ENCODE measurements around the gene DHRS7C.

Gene DHRS7C

DNA sequence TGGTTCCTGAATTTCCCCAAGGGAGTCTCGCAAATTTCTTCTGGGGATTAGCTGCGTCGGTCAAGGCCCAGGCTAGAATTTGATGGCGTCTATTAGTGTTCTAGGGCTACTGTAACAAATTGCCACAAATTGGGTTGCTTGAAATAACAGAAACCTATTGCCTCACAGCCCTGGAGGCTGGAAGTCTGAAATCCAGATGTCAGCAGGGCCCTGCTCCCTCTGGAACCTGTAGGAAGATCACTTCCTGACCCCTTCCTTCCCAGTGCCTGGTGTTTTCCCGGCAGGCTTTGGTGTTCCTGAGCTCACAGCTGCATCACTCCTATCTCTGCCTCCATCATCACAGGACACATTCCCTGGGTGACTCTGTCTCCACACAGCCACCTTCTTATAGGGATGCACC is 24.4 kb downstream of the DHRS7C start:
- no peak for DNase-seq (ENCODE audit: low read depth)

DNA sequence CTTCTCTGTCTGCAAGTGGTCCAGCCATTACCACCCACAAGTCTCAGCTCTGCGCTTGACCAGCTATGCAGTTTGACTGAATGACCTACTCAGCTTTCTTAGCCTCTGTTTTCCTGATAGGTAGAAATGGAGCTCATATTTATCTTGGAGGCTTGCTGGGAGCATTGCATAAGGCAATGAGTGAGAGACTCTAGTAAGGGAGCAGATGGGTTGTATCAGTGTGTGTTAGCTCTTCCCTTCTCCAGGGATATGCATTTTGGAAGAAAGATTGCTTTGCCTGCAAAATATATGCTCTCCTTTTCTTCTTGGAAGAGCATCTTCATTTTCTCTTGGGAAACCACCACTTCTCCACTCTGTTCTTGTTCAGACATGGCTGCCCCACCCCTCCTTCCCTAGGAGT is 26.1 kb downstream of the DHRS7C start:
- DNase-seq (ENCODE audit: low read depth) = no peak

DNA sequence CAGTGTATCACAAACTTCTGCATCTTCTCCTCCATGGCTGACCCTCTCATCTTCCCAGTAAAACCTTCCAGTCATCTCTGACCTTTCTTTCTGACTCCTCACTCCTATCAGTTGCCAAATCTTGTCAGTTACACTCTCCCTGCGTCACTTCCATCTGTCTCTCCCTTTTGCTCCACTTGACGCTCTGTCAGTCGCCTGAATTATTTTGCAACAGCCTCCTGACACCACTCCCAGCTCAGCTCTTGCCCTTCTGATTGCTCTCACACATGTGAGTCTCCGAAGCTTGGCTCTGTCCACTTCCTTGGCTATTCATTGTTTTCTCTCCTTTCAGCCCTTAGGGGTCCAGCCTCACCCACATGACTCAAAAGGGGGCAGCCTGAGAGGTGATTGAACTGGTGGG is 27.7 kb downstream of the DHRS7C start:
- no peak for DNase-seq (ENCODE audit: low read depth)

DNA sequence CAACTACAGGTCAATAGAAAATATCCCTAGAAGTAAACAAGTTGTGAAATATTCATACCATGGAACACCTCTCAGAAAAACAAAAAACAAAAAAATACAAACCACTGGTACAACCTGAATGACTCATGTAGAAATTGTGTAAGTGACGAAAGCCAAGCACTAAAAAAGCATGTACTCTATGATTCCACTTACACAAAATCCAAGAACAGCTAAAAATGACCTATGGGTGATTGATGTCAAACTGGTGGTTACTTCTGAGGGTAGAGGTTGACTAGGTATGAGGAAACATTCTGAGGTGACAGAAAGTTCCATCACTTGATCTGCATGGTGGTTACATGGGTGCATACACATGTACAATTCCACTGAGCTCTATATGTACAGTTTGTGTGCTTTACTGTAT is 31.1 kb downstream of the DHRS7C start:
- no peak for DNase-seq (ENCODE audit: low read depth)

DNA sequence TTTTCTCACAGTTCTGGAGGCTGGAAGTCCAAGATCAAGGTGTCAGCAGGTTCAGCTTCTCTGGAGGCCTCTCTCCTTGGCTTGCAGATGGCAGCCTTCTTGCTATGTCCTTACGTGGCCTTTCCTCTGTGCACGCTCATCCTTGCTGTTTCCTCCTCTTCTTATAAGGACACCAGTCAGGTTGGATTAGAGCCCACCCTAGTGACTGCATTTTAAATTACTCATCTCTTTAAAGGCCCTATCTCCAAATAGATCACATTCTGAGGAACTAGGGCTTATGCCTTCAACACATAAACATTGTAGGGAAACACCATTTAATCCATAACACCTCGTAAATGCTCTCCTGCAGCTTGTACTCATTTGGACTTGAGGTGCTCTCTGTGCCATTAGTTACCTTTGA is 36.3 kb downstream of the DHRS7C start:
- DNase-seq (ENCODE audit: low read depth) = no peak

DNA sequence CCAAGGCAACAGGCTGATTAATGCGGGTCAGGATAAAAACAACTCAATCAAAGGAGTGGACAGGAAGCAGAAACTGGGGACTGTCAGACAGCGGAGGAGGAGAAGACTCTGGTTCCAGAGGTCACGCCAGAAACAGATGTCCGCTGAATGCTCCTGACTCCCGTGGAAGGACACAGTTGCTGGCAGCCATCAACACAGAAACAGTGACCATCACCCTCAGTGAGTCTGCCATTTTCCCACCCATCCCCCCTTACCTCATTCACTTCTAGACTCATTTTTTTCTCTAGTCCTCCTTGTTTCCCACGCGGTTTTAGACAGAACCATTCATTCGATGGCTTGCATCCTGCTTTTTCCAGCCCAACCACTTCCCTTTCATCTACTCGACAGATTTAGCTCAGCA is 40.9 kb downstream of the DHRS7C start:
- DNase-seq (ENCODE audit: low read depth) = no peak

DNA sequence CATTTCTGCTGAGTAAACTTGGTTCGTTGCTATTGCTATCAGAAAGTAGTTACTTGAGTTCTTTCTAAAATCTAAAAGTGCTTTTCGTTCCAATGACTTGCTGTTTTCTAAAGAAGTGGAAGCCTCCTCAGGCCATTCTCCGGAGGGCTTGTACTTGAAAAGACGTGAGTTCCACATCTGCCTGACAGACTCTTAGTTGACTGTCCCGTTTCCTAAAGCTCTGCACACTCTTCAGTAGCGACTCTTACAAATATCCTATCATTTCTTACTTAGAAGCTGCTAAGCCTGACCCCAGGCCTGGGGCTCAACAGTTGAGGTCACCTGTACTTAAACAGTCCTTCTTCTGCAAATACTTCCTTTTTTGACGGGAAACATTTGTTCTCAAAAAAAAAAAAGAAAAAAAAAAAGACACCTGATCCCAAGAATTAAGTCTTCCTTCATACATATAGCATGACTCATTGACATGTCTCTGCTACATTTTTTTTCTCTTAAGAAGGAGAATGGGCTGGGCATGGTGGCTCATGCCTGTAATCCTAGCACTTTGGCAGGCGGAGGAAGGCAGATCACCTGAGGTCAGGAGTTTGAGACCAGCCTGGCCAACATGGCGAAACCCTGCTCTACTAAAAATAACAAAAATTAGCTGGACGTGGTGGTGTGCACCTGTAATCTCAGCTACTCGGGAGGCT is 61.5 kb downstream of the DHRS7C start:
- DNase-seq (ENCODE audit: low read depth) = no peak

DNA sequence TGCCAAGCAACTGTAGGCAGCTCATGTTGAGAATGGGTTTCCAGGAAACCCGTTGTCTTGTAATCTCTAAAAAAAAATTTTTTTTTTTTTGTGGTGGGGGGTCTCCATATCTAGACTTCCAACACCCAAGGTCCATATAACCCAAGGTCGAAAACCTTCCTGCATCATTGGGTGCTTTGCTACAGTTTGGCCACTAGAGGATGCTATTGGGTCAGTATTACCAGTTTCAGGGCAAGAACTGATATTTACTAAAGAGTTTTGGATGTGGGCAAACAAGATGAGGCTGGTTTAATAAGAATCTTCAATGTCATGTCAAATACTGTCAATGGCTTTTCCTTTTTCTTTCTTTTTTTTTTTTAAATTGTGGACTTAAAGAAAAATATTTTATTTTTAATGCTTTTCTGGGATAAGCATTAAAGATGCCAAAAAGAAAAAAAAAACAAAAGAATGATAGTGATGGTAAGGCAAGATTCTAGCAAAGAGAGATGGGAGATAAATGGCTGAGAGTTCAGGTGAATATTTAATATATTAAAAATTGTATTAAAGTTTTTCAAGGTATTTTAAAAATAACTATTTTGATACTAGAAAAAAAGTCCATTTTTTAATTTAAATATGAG is 62.2 kb downstream of the DHRS7C start:
- DNase-seq (ENCODE audit: low read depth) = no peak

DNA sequence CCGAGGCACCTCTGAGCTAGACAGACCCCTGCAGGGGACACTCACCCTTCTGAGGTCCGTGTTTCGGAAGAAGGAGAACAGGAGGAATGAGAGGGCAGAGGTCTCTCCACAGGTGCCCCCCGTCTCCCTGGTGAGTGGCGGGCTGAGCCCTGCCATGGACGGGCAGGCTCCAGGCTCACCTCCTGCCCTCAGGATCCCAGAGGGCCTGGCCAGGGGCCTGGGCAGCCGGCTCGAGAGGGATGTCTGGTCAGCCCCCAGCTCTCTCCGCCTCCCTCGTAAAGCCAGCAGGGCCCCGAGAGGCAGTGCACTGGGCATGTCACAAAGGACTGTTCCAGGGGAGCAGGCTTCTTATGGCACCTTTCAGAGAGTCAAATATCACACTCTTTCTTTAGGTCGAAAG is 62.8 kb downstream of the DHRS7C start:
- DNase-seq (ENCODE audit: low read depth) = no peak

DNA sequence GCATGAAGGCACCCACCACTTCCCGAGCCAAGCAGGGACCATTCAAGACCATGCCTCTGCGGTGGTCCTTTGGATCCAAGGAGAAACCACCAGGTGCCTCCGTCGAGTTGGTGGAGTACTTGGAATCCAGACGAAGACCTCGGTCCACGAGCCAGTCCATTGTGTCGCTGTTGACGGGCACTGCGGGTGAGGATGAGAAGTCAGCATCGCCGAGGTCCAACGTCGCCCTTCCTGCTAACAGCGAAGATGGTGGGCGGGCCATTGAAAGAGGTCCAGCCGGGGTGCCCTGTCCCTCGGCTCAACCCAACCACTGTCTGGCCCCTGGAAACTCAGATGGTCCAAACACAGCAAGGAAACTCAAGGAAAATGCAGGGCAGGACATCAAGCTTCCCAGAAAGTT is 63.4 kb downstream of the DHRS7C start:
- no peak for DNase-seq (ENCODE audit: low read depth)

DNA sequence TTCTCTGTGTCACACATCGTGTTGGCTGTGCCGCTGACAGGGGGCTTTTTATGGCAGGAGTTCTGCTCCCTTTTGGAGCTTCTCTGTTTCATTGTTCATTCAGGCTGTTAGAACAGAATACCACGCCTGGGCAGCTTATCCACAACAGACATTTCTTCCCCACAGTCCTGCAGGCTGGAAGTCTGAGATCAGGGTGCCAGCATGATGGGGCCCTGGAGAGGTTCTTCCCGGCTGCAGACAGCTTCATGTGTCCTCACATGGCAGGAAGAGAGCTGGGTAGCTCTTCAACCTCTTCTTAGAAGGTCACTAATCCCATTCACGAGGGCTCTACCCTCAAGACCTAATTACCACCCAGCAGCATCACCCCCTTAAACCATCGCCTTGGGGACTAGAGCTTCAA is 65.1 kb downstream of the DHRS7C start:
- DNase-seq (ENCODE audit: low read depth) = no peak

DNA sequence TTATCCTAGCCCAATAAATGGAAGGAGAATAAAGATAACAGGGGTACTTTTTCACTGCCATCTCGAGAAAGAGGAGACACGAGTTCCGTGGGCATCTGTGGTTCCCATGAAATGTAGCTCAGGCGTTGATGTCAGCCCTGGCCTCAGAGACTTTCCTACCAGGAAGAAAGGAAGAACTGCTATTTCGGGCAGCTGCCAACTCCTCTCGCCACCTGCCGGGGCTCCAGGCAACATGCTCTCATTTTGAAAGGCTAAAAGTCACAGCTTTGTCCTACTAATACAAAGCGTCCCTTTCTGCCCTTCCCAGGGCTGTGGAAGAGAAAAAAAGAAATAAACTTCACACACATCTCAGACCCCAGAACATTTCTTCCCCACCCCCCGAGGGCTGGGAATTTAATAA is 65.8 kb downstream of the DHRS7C start:
- DNase-seq (ENCODE audit: low read depth) = no peak

All from non-pigmented ciliary epithelial cell (primary cell).